ENCODE data around the gene SPTSSA.

DNA sequence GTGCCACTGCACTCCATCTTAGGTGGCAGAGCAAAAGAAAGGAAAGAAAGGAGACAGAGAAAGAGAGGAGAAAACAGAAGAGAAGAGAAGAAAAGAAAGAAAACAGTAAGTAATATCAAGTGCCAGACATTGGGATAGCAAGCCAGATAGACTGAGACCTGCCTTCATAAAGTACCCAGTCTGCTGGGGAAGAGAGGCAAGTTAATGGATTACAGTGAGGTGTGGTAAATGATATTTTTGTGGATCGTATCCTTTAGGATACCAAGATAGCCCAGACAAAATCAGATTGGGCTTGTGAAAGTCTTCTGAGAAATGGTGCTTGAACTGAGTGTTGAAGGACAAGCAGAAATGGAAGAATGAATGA lies 1.5 kb upstream of the SPTSSA start:
- TF ChIP-seq, protein P1, sequence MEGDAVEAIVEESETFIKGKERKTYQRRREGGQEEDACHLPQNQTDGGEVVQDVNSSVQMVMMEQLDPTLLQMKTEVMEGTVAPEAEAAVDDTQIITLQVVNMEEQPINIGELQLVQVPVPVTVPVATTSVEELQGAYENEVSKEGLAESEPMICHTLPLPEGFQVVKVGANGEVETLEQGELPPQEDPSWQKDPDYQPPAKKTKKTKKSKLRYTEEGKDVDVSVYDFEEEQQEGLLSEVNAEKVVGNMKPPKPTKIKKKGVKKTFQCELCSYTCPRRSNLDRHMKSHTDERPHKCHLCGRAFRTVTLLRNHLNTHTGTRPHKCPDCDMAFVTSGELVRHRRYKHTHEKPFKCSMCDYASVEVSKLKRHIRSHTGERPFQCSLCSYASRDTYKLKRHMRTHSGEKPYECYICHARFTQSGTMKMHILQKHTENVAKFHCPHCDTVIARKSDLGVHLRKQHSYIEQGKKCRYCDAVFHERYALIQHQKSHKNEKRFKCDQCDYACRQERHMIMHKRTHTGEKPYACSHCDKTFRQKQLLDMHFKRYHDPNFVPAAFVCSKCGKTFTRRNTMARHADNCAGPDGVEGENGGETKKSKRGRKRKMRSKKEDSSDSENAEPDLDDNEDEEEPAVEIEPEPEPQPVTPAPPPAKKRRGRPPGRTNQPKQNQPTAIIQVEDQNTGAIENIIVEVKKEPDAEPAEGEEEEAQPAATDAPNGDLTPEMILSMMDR (IDR thresholded peaks at IDR 0.05) = no peak
- TF ChIP-seq POLR2A (IDR thresholded peaks at IDR 0.05) = no peak

Measured in suprapubic skin (tissue), 3 donors.